Neuron (in vitro differentiated cells): ENCODE measurements around the gene GFM2.
A peak's percentile ranks its signal among the peaks of the same experiment; 100 is the strongest.
"Not testable (repeated sequence)": the region's sequence is repeated elsewhere in the genome, so short reads cannot be mapped to it uniquely, and the experiment has no call there.

Source experiments
- H2AFZ ChIP-seq: one replicate; pipeline ENCODE4 v1.6.1; 2013; ENCODE audit warnings: low read depth, mild to moderate bottlenecking, inconsistent platforms, low read length, moderate library complexity
- H3K27me3 ChIP-seq: one replicate; pipeline ENCODE4 v1.6.1; 2013; ENCODE audit warnings: low read length; ENCODE audit not compliant: insufficient read depth
- H3K36me3 ChIP-seq: one replicate; pipeline ENCODE4 v1.6.1; 2013; ENCODE audit warnings: low read length; ENCODE audit not compliant: insufficient read depth
- H3K4me1 ChIP-seq: one replicate; pipeline ENCODE4 v1.6.1; 2013; ENCODE audit warnings: low read length; ENCODE audit not compliant: insufficient read depth
- H3K4me3 ChIP-seq: 2 replicates; pipeline ENCODE4 v1.5.1; 2013; ENCODE audit warnings: mild to moderate bottlenecking, low read length, moderate library complexity
- H3K9me3 ChIP-seq: one replicate; pipeline ENCODE4 v1.6.1; 2013; ENCODE audit warnings: low read length

GFM2 gene

GRCh38 chr5:74766849-74767578 lies at the start of gene GFM2, which contains the start of gene NSA2:
TSS of gene GFM2 (minus strand) at chr5:74767117. CDS start at chr5:74763742, 3,375 bp downstream.
TSS of gene NSA2 (plus strand) at chr5:74767249. CDS start at chr5:74767361, 112 bp downstream.
- Histone ChIP-seq H2AFZ (peak within 1 kb of the TSS; percentile 56), H3K36me3 (peaks cover 42% of the 10 kb centered on the region), H3K27me3 (no peaks in the 10 kb centered on the region), H3K4me1 (peaks cover 22% of the 10 kb centered on the region), H3K4me3 (peak within 1 kb of the TSS; percentile 74), H3K9me3 (no peaks in the 10 kb centered on the region)

- Histone ChIP-seq H3K36me3 (peaks cover 8% of the 10 kb centered on the region), H3K4me1 (peaks cover 4% of the 10 kb centered on the region), H2AFZ (no peak overlapping the region), H3K27me3 (no peaks in the 10 kb centered on the region), H3K9me3 (no peaks in the 10 kb centered on the region), H3K4me3 (no peak overlapping the region)
These were observed 44.0 kb upstream of the GFM2 start for GRCh38 chr5:74810915-74811314.

- H3K4me1 ChIP-seq, result no peaks in the 10 kb centered on the region
- H3K36me3 ChIP-seq, result peaks cover 26% of the 10 kb centered on the region
- no peaks in the 10 kb centered on the region for H3K27me3 ChIP-seq
- H2AFZ ChIP-seq, result no peak overlapping the region
- peaks cover 2% of the 10 kb centered on the region for H3K9me3 ChIP-seq
- H3K4me3 ChIP-seq, result no peak overlapping the region
These were observed 35.0 kb upstream of the GFM2 start for GRCh38 chr5:74801941-74802340.

DNA sequence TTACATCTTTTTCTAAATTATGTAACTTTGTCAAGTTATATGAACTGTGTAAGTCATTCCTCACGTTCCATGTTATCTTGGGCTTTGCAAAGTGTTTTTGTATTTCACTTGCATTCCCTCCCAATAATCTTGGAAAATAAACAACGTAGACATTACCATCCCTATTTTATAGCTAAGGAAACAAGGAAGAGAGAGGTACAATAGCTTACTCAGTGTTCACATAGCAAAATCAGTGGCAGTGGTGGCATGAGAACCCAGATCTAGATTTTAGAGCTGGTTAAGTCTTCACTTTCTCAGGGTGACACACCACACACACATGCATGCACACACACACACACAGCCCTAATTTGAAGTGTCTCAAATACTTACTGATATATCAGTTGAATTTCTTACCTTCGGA lies 34.3 kb upstream of the GFM2 start:
- H3K4me3 ChIP-seq, result no peak overlapping the region
- H3K36me3 ChIP-seq, result peaks cover 26% of the 10 kb centered on the region
- peaks cover 2% of the 10 kb centered on the region for H3K9me3 ChIP-seq
- H3K27me3 ChIP-seq, result no peaks in the 10 kb centered on the region
- H3K4me1 ChIP-seq, result no peaks in the 10 kb centered on the region
- no peak overlapping the region for H2AFZ ChIP-seq

DNA sequence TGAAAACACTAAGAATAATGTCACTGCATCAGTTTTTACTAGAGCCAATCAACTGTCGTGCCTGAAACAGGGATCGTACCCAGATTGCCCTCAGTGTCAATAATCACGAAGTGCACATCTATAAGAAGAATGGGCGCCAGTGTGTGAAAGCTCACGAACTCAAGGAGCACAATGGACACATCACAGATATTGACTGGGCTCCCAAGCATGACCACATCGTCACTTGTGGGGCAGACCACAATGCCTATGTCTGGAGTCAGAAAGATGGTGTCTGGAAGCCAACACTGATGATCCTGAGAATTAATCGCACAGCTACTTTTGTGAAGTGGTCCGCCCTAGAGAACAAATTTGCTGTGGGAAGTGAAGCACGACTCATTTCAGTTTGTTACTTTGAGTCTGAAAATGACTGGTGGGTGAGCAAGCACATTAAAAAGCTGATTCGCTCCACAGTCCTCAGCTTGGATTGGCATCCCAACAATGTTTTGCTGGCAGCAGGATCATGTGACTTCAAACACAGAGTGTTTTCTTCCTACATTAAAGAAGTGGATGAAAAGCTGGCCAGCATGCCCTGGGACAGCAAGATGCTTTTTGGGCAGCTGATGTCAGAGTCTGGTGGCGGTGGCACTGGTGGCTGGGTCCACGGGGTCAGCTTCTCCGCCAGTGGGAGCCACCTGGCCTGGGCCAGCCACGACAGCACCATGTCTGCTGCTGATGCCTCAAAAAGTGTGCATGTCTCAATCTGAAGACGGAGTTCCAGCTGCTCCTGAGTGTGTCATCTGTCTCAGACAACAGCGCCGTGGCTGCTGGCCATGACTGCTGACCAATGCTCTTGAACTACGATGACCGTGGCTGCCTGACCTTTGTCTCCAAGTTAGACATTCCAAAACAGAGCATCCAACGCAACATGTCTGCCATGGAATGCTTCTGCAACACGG lies 32.3 kb upstream of the GFM2 start:
- H3K36me3 ChIP-seq, result peaks cover 33% of the 10 kb centered on the region
- H3K27me3 ChIP-seq, result no peaks in the 10 kb centered on the region
- H3K4me3 ChIP-seq, result no peak overlapping the region

GRCh38 chr5:74791669-74792068 lies 24.8 kb upstream of the GFM2 start:
- not testable (repeated sequence) for H3K27me3 ChIP-seq, H3K4me3 ChIP-seq, H3K9me3 ChIP-seq, H3K4me1 ChIP-seq, H2AFZ ChIP-seq
- H3K36me3 ChIP-seq, result peaks cover 54% of the 10 kb centered on the region

More for the DNA sequence above, 32.3 kb upstream of the GFM2 start:
- Histone ChIP-seq H3K9me3 (peaks cover 2% of the 10 kb centered on the region), H3K4me1 (no peaks in the 10 kb centered on the region), H2AFZ (no peak overlapping the region)

GRCh38 chr5:74787424-74787823 lies 20.5 kb upstream of the GFM2 start:
- no peak overlapping the region for H2AFZ ChIP-seq
- H3K4me3 ChIP-seq, result no peak overlapping the region
- peaks cover 38% of the 10 kb centered on the region for H3K36me3 ChIP-seq
- no peaks in the 10 kb centered on the region for H3K27me3 ChIP-seq
- peaks cover 3% of the 10 kb centered on the region for H3K9me3 ChIP-seq
- no peaks in the 10 kb centered on the region for H3K4me1 ChIP-seq

DNA sequence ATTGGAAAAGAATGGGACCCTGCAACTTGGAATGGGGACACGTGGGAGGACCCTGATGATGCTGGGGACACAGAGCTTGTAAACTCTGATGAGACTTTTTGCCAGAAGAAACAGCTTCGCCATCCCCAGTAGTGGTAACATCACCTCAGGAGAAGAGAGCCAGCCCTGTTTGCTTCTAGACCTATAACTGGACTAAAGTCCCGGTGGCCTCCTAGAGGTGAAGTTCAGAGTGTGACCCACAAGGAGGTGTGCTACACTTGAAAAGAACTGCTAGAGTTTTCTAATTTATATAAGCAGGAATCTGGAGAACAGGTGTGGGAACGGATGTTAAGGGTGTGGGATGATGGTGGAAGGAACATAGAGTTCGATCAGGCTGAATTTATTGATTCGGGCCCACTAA lies 19.9 kb upstream of the GFM2 start:
- H3K4me1 ChIP-seq, result no peaks in the 10 kb centered on the region
- H3K9me3 ChIP-seq, result peaks cover 3% of the 10 kb centered on the region
- H3K27me3 ChIP-seq, result no peaks in the 10 kb centered on the region
- H3K4me3 ChIP-seq, result no peak overlapping the region
- no peak overlapping the region for H2AFZ ChIP-seq
- peaks cover 32% of the 10 kb centered on the region for H3K36me3 ChIP-seq

DNA sequence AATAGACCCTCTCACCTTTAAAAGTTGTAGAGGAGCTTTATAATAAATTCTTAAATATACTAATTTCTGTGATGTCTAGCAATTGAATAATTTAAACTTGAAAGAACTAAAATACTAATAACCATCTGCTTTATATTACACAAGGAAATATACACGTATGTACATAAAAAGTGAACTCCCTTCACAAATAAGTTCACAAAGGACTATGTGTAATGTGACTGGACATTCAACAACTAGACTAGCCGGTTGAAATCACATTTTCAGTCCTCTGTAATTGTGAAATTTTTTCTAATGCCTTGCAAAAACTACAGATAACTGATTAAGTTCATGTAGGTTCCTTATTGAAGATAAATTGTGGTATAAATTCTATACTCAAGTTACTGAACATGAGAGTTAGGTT lies 11.7 kb upstream of the GFM2 start:
- H3K36me3 ChIP-seq, result peaks cover 61% of the 10 kb centered on the region
- no peaks in the 10 kb centered on the region for H3K4me1 ChIP-seq
- H3K4me3 ChIP-seq, result no peak overlapping the region
- H2AFZ ChIP-seq, result no peak overlapping the region
- no peaks in the 10 kb centered on the region for H3K9me3 ChIP-seq
- no peaks in the 10 kb centered on the region for H3K27me3 ChIP-seq

DNA sequence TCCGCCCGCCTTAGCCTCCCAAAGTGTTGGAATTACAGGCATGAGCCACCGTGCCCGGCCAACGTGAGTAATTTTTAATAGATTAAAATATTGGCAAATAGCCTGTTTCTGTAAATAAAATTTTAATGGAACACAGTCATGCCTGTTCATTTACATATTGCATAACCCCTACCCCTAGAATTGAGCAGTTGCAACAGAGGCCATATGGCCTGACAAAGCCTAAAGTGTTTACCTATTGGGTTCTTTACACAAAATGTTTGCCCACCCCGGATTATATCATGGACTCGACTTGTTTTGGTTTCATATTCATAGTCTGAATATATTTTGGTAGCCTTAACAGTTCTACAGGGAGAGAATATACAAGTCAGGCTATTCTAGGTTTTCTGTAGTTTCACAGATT lies 5.4 kb upstream of the GFM2 start:
- H3K9me3 ChIP-seq, result no peaks in the 10 kb centered on the region
- H3K4me1 ChIP-seq, result peaks cover 8% of the 10 kb centered on the region
- peaks cover 71% of the 10 kb centered on the region for H3K36me3 ChIP-seq
- H3K27me3 ChIP-seq, result no peaks in the 10 kb centered on the region
- H2AFZ ChIP-seq, result no peak overlapping the region
- H3K4me3 ChIP-seq, result no peak overlapping the region

DNA sequence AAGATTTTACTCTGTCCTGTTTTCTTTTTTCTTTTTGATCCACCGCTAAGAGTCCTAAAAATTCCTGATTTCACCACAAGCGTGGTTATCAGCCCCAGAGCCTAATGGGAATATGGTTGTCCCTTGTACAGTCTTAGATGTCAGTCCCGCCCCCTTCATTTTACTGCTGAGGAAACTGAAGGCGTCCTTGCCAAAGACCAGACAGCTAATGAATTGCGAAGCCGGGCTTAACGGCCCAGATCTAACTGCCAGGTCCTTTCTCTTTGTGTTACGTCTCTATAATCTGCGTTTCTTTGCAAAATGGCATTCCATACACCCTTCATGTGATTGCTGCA lies 629 bp upstream of the GFM2 start:
- Histone ChIP-seq H3K4me3 (peak overlapping the region; percentile 74), H2AFZ (peak overlapping the region; percentile 56), H3K36me3 (peaks cover 42% of the 10 kb centered on the region), H3K4me1 (peaks cover 22% of the 10 kb centered on the region), H3K27me3 (no peaks in the 10 kb centered on the region), H3K9me3 (no peaks in the 10 kb centered on the region)

DNA sequence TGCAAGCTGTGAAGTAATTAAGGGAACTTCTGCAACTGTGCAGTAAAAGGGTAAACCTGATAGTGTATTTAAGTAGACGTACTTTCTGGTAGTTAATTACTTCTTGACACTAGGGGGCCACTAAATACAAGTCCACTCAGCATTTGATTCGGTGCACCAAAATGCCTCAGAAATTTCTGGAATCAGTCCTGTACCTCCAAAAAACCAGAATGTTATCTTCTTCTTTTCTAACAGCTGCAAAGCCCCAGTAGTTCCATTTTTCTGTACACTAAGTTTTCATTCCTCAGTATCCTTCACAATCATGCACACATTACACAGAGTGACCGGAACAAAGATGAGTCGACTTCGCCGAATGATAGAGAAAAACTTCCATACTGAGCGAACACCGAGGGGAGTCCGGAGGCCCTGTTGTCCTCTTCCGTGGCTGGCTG lies 484 bp downstream of the GFM2 start:
- peaks cover 43% of the 10 kb centered on the region for H3K36me3 ChIP-seq
- H2AFZ ChIP-seq, result peak overlapping the region; percentile 56
- peak overlapping the region; percentile 74 for H3K4me3 ChIP-seq
- no peaks in the 10 kb centered on the region for H3K27me3 ChIP-seq
- peaks cover 22% of the 10 kb centered on the region for H3K4me1 ChIP-seq
- H3K9me3 ChIP-seq, result no peaks in the 10 kb centered on the region

GRCh38 chr5:74765929-74766328 lies 988 bp downstream of the GFM2 start:
- Histone ChIP-seq H3K4me3 (peak overlapping the region; percentile 74), H3K36me3 (peaks cover 42% of the 10 kb centered on the region), H3K4me1 (peaks cover 22% of the 10 kb centered on the region), H3K27me3 (no peaks in the 10 kb centered on the region), H3K9me3 (no peaks in the 10 kb centered on the region), H2AFZ (peak overlapping the region; percentile 56)
